IPS-18a (cell line): ENCODE data around the gene MLPH.
"Not testable (repeated sequence)": the region's sequence is repeated elsewhere in the genome, so short reads cannot be mapped to it uniquely, and the experiment has no call there.

Experiments used
- H3K27ac ChIP-seq: one replicate; pipeline ENCODE4 v1.5.1; 2013; ENCODE audit warnings: low read length
- H3K27me3 ChIP-seq: one replicate; pipeline ENCODE4 v1.6.1; 2013; ENCODE audit warnings: mild to moderate bottlenecking, low read length; ENCODE audit not compliant: control insufficient read depth, insufficient read depth
- H3K36me3 ChIP-seq: one replicate; pipeline ENCODE4 v1.6.1; 2013; ENCODE audit warnings: low read depth, low read length; ENCODE audit not compliant: control insufficient read depth
- H3K4me1 ChIP-seq: one replicate; pipeline ENCODE4 v1.6.1; 2013; ENCODE audit warnings: low read depth, low read length; ENCODE audit not compliant: control insufficient read depth
- H3K4me3 ChIP-seq: one replicate; pipeline ENCODE4 v1.5.1; 2013; ENCODE audit warnings: low read length
- H3K9ac ChIP-seq: one replicate; pipeline ENCODE4 v1.6.1; 2013; ENCODE audit warnings: mild to moderate bottlenecking, low read length, moderate library complexity
- H3K9me3 ChIP-seq: one replicate; pipeline ENCODE4 v1.6.1; 2013; ENCODE audit warnings: low read depth, low read length; ENCODE audit not compliant: control insufficient read depth

The MLPH gene

DNA sequence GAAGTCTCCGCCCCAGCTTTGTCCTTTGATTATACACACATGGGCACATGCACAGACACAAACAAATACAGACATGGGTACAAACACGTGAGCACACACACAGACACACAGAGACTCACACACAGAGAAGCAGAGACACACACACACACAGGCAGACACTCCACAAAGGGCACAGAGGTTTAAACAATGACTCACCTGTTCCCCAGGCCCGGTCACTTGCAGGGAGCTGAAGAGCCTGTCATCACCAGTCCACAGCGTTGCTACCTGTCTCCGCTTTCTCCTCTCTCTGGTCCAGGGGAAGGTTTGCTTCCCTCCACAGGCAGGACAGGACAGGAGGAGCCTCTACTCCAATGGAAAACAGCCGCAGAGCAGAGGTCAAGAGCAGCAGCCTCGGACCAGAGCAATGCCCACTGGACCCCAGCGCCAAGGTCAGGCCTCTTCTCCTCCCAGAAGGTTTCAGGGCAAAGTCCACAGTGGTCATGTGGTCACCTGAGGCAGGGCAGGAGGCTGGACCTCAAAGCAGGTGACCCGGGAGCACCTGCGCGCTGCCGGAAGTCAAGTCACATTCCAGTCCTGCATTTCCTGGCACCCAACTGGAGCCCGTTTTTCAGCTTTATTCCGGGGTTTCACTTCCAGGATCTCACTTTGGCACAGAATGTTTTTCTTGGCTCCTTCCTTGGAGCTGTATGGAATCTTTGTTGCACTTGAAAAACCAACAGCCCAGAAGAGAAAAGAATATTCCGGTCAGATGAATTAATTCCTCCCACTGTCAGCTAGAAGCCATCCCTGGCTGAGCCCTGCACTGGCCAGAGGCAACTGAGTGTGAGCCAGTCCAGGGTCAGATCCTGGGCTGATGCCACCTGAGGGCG is 103.5 kb downstream of the MLPH start, which contains the start of gene RAB17:
TSS of gene RAB17 (minus strand) at position 463 of the 869 bp plus-strand sequence. CDS start 4,580 bp downstream, outside the sequence.
- peaks cover 36% of the 10 kb centered on the region for H3K4me1 ChIP-seq
- H3K9me3 ChIP-seq: no peaks in the 10 kb centered on the region
- H3K27ac ChIP-seq: no peak within 1 kb of the TSS
- peak within 1 kb of the TSS; percentile 39 for H3K4me3 ChIP-seq
- no peaks in the 10 kb centered on the region for H3K36me3 ChIP-seq
- H3K9ac ChIP-seq: no peak within 1 kb of the TSS
- H3K27me3 ChIP-seq: no peaks in the 10 kb centered on the region

- H3K4me3 ChIP-seq: no peak overlapping the region
- H3K4me1 ChIP-seq: peaks cover 36% of the 10 kb centered on the region
- no peak overlapping the region for H3K27ac ChIP-seq
- no peaks in the 10 kb centered on the region for H3K27me3 ChIP-seq
- H3K36me3 ChIP-seq: no peaks in the 10 kb centered on the region
- H3K9ac ChIP-seq: no peak overlapping the region
- no peaks in the 10 kb centered on the region for H3K9me3 ChIP-seq
Observed at GRCh38 chr2:237591141-237591881, 104.3 kb downstream of the MLPH start.

GRCh38 chr2:237592425-237592980 is 105.5 kb downstream of the MLPH start:
- Histone ChIP-seq H3K9ac (no peak overlapping the region), H3K36me3 (no peaks in the 10 kb centered on the region), H3K9me3 (no peaks in the 10 kb centered on the region), H3K4me1 (peaks cover 33% of the 10 kb centered on the region), H3K27me3 (no peaks in the 10 kb centered on the region), H3K4me3 (no peak overlapping the region), H3K27ac (no peak overlapping the region)

DNA sequence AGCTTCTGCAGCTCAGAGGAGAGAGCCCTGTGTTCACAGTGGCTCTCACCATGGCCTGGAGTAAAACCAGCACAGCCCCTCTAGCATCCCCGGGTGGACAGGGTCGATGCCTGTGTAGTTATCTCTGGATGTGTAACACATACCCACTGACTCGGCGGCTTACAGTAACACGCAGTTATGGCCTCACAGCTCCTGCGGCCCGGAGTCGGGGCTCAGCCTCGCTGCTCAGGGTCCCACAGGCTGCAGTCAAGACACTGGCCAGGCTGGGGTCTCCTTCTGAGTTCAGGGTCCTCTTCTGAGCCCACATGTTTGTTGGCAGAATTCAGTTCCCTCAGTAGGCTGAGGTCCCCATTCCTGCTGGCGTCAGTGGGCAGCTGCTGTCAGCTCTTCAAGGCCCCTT is 106.0 kb downstream of the MLPH start:
- no peaks in the 10 kb centered on the region for H3K27me3 ChIP-seq
- no peak overlapping the region for H3K27ac ChIP-seq
- H3K9ac ChIP-seq: no peak overlapping the region
- no peaks in the 10 kb centered on the region for H3K9me3 ChIP-seq
- H3K4me3 ChIP-seq: no peak overlapping the region
- no peaks in the 10 kb centered on the region for H3K36me3 ChIP-seq
- H3K4me1 ChIP-seq: peaks cover 33% of the 10 kb centered on the region

DNA sequence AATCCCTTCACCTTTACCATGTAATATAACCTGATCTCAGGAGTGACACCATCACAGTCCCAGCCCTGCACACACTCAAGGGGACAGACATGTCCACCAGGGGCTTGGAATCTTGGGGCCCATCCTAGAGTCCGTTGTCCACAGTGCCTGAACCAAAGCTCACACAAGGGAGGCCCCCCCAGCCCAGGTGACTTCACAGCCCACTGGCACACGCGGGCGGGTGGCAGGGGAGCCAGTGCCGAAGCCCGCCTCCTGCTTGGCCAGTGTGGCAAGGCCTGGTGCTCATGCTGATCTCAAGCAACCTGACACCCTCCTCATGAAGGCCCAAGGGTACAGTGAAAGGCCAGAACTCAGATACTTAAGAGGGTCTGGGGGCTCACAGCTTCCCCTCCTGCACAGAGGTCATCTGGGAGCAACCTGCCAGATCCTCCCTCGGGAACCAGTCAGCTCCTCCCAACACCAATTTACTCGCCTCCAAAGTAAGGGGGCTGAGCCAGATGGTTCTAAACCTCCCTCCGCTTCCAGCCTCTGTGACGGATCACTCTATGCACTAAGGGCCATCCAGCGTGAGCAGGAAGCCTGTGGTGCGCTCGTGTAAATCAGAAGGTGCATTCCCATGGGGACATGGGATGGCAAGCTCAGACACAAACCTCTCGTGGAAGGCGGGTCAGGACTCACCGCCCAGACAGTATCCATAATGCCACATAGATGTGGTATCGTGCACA is 106.7 kb downstream of the MLPH start:
- Histone ChIP-seq H3K4me1 (peaks cover 33% of the 10 kb centered on the region), H3K4me3 (no peak overlapping the region), H3K27me3 (no peaks in the 10 kb centered on the region), H3K9me3 (no peaks in the 10 kb centered on the region), H3K9ac (no peak overlapping the region), H3K27ac (no peak overlapping the region), H3K36me3 (no peaks in the 10 kb centered on the region)

DNA sequence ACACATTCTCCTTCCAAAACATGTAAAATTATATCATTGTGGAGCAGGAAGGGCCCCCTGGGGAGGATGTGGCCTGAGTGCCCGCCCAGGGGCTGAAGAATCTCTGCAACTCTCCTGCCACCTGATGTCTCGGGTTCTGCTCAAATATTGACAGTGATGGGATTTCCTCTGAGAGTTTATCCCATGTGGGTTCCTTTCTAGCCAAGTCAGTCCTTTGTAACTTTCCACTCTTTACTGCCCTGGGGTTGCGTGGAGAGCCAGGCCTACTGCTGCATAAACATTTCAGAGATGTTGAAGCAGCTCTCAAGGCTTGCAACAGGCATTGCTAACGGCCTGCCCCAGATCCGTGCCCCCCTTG is 107.4 kb downstream of the MLPH start:
- Histone ChIP-seq H3K9ac (peak overlapping the region; percentile 24), H3K27ac (no peak overlapping the region), H3K9me3 (no peaks in the 10 kb centered on the region), H3K4me1 (peaks cover 33% of the 10 kb centered on the region), H3K27me3 (no peaks in the 10 kb centered on the region), H3K4me3 (peak overlapping the region; percentile 11), H3K36me3 (no peaks in the 10 kb centered on the region)

- not testable (repeated sequence) for H3K9ac ChIP-seq, H3K9me3 ChIP-seq, H3K27me3 ChIP-seq, H3K4me3 ChIP-seq, H3K36me3 ChIP-seq, H3K27ac ChIP-seq
- peaks cover 27% of the 10 kb centered on the region for H3K4me1 ChIP-seq
Observed at GRCh38 chr2:237595829-237596519, 108.9 kb downstream of the MLPH start.

GRCh38 chr2:237596520-237597195 is 109.6 kb downstream of the MLPH start:
- no peak overlapping the region for H3K4me3 ChIP-seq
- H3K27ac ChIP-seq: no peak overlapping the region
- H3K4me1 ChIP-seq: peaks cover 27% of the 10 kb centered on the region
- no peak overlapping the region for H3K9ac ChIP-seq
- no peaks in the 10 kb centered on the region for H3K9me3 ChIP-seq
- H3K27me3 ChIP-seq: no peaks in the 10 kb centered on the region
- no peaks in the 10 kb centered on the region for H3K36me3 ChIP-seq

GRCh38 chr2:237597196-237598145 is 110.4 kb downstream of the MLPH start:
- Histone ChIP-seq H3K4me3 (no peak overlapping the region), H3K9me3 (no peaks in the 10 kb centered on the region), H3K9ac (no peak overlapping the region), H3K27me3 (no peaks in the 10 kb centered on the region), H3K27ac (no peak overlapping the region), H3K4me1 (peaks cover 31% of the 10 kb centered on the region), H3K36me3 (no peaks in the 10 kb centered on the region)
